Left lung (tissue), 10 donors: ENCODE data around the gene RIPK3. TPM values are rescaled to one million over a fixed set of nuclear protein-coding genes. Genes with fewer than 3 reads are reported as not detected.

Experiments used
- ATAC-seq: fragments of 200-7000 bp; cut with Tn5 transposase; one replicate; pipeline ENCODE4 v1.9.1; 2020; ENCODE audit warnings: moderate library complexity
- DNase-seq, 4 donors: peaks; one replicate each; pipeline ENCODE4 v3.0.0-alpha.2; 2013 to 2020
- H3K27ac ChIP-seq, 2 donors: fragments of 200-600 bp; sonication (generic) in 1 of 2; one replicate each; pipeline versions ENCODE4 v1.5.0 to v1.8.0; 2020 to 2021
- H3K27me3 ChIP-seq, 2 donors: fragments of 200-600 bp; sonication (generic) in 1 of 2; one replicate each; pipeline versions ENCODE4 v1.5.0 to v1.8.0; 2020 to 2021
- H3K36me3 ChIP-seq, 2 donors: fragments of 200-600 bp; sonication (generic) in 1 of 2; one replicate each; pipeline versions ENCODE4 v1.5.0 to v1.8.0; 2020 to 2021
- H3K4me1 ChIP-seq, 2 donors: fragments of 200-600 bp; one replicate each; pipeline ENCODE4 v1.8.0; 2021
- H3K4me3 ChIP-seq, 2 donors: fragments of 200-600 bp; sonication (generic) in 1 of 2; one replicate each; pipeline versions ENCODE4 v1.5.0 to v1.8.0; 2020 to 2021; ENCODE audit warnings: mild to moderate bottlenecking in 1 of 2
- H3K9me3 ChIP-seq, 2 donors: fragments of 200-600 bp; sonication (generic) in 1 of 2; one replicate each; pipeline versions ENCODE4 v1.5.0 to v1.8.0; 2020 to 2021
- CTCF ChIP-seq, 2 donors: fragments of 200-600 bp; sonication (generic) in 1 of 2; IDR thresholded peaks; one replicate each; pipeline versions ENCODE4 v1.5.0 to v1.8.0; 2021; ENCODE audit warnings: antibody characterized with exemption in 2 of 2
- intact Hi-C, 2 donors: fragments of 100-400 bp; cut with DNase I; formaldehyde crosslinking; loops; one replicate each; pipeline versions ENCODE4 v1.11.2 to v1.14.2; 2022
- polyA plus RNA-seq, 6 donors: library from polyadenylated mRNA; unstranded; fragments of 120-200 nt; gene quantifications; one replicate each; pipeline ENCODE4 v1.2.1, GENCODE V29; 2013; ENCODE audit not compliant: insufficient read length in 6 of 6
- total RNA-seq, 2 donors: library from RNA; stranded (reverse); fragmentation: NEBNext Ultra II Directional; extraction: Animal tissue kit (Norgen Biotek cat#: 25700); gene quantifications; one replicate each; pipeline ENCODE4 v1.2.1, GENCODE V29; 2021
- donor health status: DM: no; HTN: yes; CAD: no.
- donor health status: DM: no; HTN: no; CAD: no.

The RIPK3 gene
- total and polyA plus RNA-seq, 8 donors = 2.4 to 26.3 (median 3.3) TPM

GRCh38 chr14:24337144-24337823 lies 2.5 kb downstream of the RIPK3 start:
- intact Hi-C loops = loop anchor here (10.0 kb wide), 2 partner anchors 98 to 338 kb away; no protein-coding TSS in a partner anchor
- TF ChIP-seq CTCF (IDR thresholded peaks at IDR 0.05) = no peak
- no peaks in the 10 kb centered on the region for H3K9me3 ChIP-seq
- peaks cover 9 to 27% of the 10 kb centered on the region in 2 donors for H3K27me3 ChIP-seq
- DNase-seq (no peak), ATAC-seq (no peak)
- no peak overlapping the region for H3K4me3 ChIP-seq
- peaks cover 0 to 32% of the 10 kb centered on the region in 2 donors for H3K36me3 ChIP-seq
- peaks cover 30 to 73% of the 10 kb centered on the region in 2 donors for H3K4me1 ChIP-seq
- H3K27ac ChIP-seq = no peak overlapping the region

GRCh38 chr14:24335461-24336171 lies 4.2 kb downstream of the RIPK3 start:
- H3K27me3 ChIP-seq = peaks cover 9 to 27% of the 10 kb centered on the region in 2 donors
- peak overlapping the region; percentile 74 to 80 for H3K27ac ChIP-seq
- intact Hi-C loops = loop anchor here (10.0 kb wide), 2 partner anchors 99 to 339 kb away; no protein-coding TSS in a partner anchor
- H3K4me3 ChIP-seq = peak overlapping the region in 1 of 2 donors; percentile 46
- peaks cover 0 to 32% of the 10 kb centered on the region in 2 donors for H3K36me3 ChIP-seq
- DNase-seq = no peak
- ATAC-seq = no peak
- no peaks in the 10 kb centered on the region for H3K9me3 ChIP-seq
- TF ChIP-seq CTCF (IDR thresholded peaks at IDR 0.05) = no peak
- H3K4me1 ChIP-seq = peaks cover 30 to 89% of the 10 kb centered on the region in 2 donors

- intact Hi-C loops = loop anchor here (5.0 to 10.0 kb wide), 3 partner anchors 98 to 340 kb away; no protein-coding TSS in a partner anchor
- peaks cover 0 to 32% of the 10 kb centered on the region in 2 donors for H3K36me3 ChIP-seq
- no peaks in the 10 kb centered on the region for H3K9me3 ChIP-seq
- DNase-seq (peak in 1 of 4 donors; percentile 91), ATAC-seq (no peak)
- H3K4me3 ChIP-seq = peak within 1 kb of the TSS; percentile 19 to 46
- H3K27ac ChIP-seq = peak within 1 kb of the TSS; percentile 74 to 80
- no peak for TF ChIP-seq CTCF (IDR thresholded peaks at IDR 0.05)
- peaks cover 30 to 93% of the 10 kb centered on the region in 2 donors for H3K4me1 ChIP-seq
- H3K27me3 ChIP-seq = peaks cover 9 to 27% of the 10 kb centered on the region in 2 donors
These were observed 5.1 kb downstream of the RIPK3 start, which contains the start of gene ADCY4 for GRCh38 chr14:24334431-24335291. Gene ADCY4 (minus strand): TSS chr14:24335071. CDS start chr14:24334652, 419 bp downstream.

GRCh38 chr14:24332268-24332993 lies 7.4 kb downstream of the RIPK3 start:
- DNase-seq (peak in 3 of 4 donors; percentile 72 to 92 (median 75)), ATAC-seq (peak; percentile 79)
- Histone ChIP-seq H3K36me3 (peaks cover 0 to 18% of the 10 kb centered on the region in 2 donors), H3K4me3 (peak overlapping the region; percentile 19 to 46), H3K27me3 (peaks cover 9 to 27% of the 10 kb centered on the region in 2 donors), H3K4me1 (peaks cover 26 to 97% of the 10 kb centered on the region in 2 donors), H3K27ac (peak overlapping the region in 1 of 2 donors; percentile 74), H3K9me3 (no peaks in the 10 kb centered on the region)
- intact Hi-C loops = loop anchor here (5.0 to 10.0 kb wide), 3 partner anchors 100 to 342 kb away; no protein-coding TSS in a partner anchor
- TF ChIP-seq CTCF (IDR thresholded peaks at IDR 0.05) = peak; percentile 54 to 80
